Activated T-cell treated with anti-CD3 and anti-CD28 coated beads, Interleukin-2, amount 50 U/mL, for 1 hour (primary cell): Measurements from ENCODE around the gene LIN28A.
A peak's percentile ranks its signal among the peaks of the same experiment; 100 is the strongest.
"Not testable (repeated sequence)": the region's sequence is repeated elsewhere in the genome, so short reads cannot be mapped to it uniquely, and the experiment has no call there.

ENCODE experiments used
- DNase-seq: peaks from one replicate; pipeline ENCODE4 v3.0.0-alpha.2; 2020

The LIN28A gene, protein sequence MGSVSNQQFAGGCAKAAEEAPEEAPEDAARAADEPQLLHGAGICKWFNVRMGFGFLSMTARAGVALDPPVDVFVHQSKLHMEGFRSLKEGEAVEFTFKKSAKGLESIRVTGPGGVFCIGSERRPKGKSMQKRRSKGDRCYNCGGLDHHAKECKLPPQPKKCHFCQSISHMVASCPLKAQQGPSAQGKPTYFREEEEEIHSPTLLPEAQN

DNA sequence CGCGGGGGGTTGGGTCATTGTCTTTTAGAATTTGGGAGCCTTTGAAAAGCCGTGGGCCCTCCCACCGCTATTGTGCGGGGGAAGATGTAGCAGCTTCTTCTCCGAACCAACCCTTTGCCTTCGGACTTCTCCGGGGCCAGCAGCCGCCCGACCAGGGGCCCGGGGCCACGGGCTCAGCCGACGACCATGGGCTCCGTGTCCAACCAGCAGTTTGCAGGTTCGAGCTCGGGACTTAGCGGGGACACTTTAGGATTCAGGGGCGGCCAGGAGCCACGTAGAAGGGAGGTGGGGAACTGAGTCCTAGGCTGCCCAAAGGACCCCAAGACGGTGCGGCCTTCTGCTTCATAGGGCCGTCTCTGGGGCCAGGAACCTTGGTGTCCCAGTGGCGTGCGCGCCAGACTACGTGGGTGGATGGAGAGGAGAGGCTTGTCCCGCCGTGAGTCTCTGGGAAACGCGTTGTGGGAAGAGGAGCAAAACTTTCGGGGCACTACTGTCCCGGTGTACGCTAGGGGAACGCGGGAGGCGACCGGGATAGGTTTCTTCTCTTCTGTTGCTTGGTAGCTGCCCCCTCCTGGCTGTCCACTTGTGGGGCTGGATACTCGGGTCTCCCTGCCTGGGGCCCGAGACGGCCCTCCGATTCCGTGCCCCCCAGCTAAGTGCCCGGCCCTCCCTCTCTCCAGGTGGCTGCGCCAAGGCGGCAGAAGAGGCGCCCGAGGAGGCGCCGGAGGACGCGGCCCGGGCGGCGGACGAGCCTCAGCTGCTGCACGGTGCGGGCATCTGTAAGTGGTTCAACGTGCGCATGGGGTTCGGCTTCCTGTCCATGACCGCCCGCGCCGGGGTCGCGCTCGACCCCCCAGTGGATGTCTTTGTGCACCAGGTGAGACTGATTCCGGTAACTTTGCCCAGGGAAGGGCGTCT, at the start of gene LIN28A:
LIN28A (plus strand) TSS at position 112 of the 918 bp plus-strand sequence; CDS start at position 187, 75 bp downstream.
- no peak for DNase-seq

DNA sequence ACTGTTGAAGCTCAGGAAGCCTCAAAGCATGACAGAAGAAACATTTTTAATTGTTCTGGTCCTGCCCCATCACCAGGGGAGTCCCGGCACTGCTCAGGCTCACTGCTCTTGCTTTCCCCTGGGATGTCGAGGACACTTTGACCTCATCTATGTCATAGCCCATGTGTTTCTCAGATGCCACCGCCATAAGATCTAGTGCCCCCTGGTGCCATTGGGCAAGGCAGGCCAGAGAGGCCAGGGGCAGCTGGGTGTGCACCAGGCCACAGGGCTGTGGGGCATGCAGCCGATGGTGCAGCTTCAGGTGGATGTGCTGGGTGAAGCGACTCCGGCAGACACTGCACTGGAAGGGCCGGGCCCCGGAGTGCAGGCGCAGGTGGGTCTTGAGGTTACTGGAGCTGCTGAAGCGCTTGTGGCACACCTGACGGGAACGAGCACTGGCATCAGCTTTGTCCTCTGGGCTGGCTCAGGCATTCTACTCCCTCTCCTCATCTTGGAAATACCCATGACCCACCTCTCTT, 49.0 kb upstream of the LIN28A start:
- DNase-seq, result no peak

DNA sequence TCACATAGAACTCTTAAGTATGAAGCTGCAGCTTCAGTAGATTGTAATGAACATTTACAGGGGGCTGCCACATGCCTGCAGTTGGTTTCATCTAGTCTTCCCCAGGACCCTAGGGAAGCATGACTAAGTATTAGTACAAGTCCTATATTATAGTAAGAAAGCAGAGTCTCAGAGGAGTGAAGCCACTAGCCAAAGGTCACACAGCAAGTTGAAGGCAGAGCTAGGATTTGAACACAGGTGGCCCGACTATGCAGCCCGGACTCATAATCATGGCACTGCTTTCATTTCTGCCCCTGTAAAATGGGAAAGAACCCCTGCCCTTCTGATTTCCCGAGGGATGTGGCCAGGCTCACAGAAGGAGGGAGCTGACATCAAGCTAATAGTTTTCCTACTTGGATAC, 48.3 kb upstream of the LIN28A start:
- DNase-seq, result no peak

DNA sequence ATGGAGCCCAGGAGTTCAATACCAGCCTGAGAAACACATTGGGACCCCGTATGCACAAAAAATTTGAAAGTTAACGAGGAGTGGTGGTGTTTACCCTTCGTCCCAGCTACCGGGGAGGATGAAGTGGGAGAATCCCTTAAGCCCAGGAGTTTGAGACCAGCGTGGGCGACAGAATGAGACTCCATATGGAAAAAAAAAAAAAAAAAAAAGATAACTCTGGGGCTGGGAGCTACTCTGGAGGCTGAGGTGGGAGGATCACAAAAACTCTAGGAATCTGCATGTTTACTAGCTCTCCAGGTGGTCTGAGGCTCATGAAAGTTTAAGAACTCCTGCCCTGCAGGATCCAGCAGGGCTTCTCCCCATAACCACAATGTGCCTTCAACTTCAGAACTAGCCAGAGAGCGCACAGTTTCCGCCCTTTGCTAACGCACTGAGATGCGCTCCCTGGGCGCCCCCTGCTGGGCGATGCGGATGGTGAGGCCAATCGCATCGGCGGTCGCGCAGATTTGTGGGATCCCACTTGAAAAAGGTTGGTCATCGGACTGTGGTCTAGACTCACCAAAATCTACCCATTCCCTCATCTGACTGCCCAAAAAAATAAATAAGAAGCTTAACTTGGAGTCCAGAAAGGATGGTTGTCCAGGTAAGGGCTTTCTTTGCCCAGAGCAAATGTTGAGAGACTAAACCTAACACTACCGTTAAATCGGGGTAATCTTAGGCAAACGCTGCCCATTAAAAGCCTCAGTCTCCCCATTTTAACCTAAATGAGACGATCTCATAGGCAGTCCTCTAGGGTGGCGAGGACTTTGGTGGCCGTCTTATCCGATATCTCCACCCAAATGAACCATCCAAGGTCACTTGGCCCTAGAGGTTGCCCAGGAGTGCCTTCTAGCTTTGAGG, 46.8 kb upstream of the LIN28A start:
- peak; percentile 89 for DNase-seq

DNA sequence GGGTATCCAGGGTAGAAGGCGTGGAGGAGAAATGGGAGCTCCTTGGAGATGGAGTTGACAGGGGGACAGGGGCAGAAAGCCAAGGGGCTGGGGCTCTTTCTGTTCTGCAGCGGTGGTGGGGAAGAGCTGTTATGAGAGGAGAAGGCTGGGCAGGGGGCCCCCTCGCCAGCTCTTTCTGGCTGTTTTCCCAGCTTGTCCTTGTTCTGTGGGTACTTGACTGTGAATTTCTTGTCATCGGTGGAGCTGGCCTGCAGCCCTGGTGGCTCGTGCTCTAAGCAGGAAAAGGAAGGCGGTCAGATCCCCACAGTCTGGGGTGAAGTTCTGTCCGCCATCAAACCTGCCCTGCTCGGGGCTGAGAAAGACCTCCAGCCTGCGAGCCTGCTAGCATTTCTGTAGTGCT, 45.7 kb upstream of the LIN28A start:
- no peak for DNase-seq

DNA sequence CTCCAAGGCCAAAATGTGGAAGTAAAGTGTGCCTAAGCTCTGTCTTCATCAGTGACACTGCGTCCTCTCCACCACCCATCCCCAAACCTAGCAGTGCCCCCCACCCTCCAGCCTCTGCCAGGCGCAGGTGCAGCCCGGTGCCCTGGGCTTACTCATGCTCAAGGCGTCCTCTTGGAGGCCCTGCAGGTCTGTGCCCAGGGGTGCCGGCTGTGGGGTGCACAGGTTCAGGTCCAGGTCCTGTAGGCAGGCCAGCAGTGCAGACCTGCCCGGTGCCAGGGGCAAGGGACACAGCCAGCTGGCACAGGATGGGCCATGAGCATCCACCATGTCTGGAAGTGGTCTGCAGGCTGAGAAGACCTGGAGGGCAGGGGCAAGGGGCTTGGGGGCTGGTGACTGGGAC, 43.2 kb upstream of the LIN28A start:
- no peak for DNase-seq

DNA sequence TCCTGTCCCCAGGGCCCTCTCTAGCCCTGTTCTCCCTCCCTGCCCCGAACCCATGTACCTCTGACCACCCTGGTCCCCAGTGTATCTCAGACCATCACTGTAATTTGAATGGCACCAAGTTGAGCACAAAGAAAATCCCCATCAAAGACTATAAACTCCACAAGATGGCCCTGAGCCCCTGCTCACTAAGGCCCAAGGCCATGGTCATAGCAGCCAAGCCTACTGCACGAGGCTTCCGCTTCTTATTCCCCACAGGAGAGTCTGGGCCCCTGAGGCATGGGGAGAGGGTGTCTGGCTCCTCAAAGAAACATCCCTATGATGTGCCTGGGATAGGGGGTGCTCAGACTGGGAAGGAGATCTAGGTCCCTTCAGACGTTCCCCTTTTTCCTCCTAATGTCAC, 42.6 kb upstream of the LIN28A start:
- DNase-seq, result no peak

DNA sequence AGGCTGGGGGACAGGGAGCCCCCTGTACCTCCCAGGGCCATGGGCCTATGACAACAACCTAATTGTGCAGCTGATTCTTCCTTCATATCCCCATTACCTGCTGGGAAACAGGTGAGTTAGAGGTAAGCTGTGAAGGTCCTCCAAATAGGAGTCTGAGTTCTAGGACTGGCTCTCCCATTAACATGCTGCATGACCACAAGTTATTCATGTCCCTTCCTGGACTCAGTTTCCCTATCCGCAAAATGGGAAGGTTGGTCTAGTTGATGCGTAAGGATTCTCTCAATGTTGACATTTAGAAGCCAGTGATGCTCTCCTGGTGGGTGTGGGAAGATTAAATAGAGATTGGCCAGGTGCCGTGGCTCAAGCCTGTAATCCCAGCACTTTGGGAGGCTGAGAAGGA, 42.1 kb upstream of the LIN28A start:
- no peak for DNase-seq

DNA sequence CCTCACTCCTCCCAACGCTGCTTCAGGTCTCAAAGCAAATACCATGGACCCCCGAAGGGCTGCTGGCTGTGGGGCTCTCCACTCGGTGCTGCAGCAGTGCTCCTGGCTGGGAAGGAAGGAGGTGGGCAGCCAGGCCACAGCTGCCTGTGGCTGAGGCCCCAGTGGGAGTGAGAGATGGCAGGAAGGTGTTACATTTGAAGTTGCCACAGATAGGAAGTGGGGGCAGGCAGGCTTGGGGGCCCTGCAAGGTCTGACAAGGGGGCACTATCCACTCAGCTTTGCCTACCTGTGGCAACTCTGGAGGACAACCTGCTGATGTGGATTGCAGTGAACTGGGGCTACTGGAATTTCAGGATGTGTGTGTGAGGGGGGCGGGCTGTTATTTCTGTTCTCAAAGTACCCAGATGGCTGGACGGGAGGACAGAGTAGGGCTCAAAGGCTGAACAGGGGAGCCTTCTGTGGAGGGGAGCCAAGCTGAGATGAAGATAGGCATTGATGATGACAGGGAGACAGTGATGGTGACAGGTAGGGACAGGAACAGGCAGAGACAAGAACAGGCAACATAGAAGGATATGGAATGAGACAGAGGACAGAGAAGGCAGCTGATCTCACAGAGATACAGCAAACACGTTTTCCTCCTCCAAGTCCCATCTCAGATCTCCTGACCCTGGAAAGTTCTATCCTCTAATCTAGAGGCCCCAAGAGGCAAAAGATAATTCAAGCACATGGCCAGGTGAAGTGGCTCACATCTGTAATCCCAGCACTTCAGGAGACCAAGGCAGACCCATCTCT, 39.8 kb upstream of the LIN28A start:
- no peak for DNase-seq

DNA sequence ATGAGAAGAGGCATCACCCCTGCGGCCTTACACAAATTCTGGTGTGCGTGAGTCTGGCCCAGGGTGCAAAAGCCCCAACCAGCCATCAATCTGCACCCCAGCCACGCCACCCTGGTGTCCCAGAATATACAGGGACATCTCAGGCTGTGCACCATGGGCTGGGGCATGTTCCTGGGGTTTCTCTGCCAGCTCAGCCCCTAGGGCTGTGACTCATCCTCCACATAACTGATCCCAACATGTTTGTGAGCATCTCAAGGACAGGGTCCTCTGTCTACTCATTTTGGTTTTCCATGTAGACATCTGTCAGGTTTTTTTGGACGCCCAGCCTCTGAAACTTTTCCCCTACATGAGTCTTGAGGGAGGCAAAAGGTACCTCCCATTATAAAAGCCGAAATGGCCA, 38.6 kb upstream of the LIN28A start:
- DNase-seq, result no peak

DNA sequence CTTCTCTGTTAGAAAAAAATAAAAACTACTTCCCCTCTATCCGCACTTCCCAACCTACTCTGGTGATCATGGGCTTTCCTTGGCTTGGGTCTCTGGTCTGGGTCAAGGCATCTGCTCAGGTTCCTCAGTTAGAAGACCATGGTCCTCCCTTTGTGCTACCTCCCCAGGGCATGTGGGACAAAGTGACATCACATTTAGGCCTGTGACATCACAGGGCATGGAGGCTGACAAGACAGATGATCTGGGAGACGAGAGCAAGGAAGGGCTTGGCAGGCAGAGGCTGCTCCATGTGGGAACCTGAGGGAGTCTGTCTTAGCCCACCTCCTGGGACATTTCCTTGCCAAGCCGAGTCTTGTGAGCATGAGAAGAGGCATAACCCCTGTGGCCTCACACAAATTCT, 38.0 kb upstream of the LIN28A start, which contains the start of gene ZNF683:
ZNF683 (minus strand) TSS at position 140 of the 400 bp plus-strand sequence. CDS start 4,179 bp downstream, outside the sequence.
- not testable (repeated sequence) for DNase-seq

DNA sequence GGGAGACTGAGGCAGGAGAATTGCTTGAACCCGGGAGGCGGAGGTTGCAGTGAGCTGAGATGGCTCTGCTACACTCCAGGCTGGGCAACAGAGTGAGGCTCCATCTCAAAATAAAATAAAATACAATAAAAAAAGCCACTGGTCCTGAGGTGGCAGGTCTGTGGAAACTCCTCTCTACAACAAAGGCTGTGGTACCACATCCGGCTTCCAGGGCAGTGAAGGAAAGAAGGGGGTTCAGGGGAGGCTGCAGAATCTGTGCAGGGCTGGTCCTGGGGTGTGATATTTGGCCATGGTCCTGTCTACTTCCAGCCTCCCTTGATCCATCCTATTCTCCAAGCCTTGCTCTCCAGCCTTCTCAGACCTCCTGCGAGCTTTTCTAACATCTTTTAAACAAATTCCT, 37.3 kb upstream of the LIN28A start:
- DNase-seq, result no peak

DNA sequence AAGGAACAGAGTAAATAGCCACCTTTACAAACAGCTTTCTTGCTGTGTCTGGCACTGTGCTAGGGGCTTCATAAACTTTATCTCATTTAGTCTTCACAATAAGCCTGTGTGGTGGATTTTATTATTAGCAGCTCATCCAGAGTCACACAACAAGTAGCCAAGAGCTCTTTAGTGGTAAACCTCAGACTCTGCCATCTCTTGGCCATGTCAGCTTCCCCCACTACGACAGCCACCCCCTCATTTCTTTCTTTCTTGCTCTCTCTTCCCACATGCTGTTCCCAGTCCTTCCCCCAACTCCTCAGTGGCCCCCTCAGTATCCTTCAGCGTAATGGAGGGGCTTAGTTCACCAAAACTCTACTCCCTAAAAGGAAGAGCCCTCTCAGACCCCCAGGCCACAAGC, 36.8 kb upstream of the LIN28A start:
- no peak for DNase-seq

DNA sequence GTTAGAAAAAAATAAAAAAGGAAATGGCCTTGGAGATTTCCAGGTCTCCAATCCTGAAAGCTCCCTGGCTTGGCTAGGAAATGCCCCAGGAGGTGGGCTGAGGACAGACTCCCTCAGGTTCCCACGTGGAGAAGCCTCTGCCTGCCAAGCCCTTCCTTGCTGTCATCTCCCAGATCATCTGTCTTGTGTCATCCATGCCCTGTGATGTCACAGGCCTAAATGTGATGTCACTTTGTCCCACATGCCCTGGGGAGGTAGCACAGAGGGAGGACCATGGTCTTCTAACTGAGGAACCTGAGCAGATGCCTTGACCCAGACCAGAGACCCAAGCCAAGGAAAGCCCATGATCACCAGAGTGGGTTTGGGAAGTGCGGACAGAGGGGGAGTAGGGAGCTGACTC, 36.3 kb upstream of the LIN28A start:
- DNase-seq, result not testable (repeated sequence)

DNA sequence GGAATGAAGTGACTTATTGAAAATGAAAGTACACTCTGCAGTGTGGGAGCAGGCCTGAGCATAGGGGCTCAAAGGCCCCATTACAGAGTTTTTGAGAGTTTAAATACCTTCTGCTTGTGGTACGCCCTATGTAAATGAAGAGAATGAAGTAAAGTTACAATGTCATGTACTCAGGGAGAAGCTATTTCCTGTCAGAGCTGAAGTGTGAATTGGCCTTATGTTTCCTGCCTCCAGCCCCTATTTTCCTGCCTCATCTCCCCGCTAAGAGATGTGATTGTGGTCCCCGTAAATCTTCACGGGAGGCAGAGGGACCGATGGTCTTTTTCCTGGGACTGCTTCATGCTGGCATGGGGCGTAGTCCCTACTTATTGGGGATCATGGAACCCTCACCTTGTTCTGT, 35.5 kb upstream of the LIN28A start:
- no peak for DNase-seq

DNA sequence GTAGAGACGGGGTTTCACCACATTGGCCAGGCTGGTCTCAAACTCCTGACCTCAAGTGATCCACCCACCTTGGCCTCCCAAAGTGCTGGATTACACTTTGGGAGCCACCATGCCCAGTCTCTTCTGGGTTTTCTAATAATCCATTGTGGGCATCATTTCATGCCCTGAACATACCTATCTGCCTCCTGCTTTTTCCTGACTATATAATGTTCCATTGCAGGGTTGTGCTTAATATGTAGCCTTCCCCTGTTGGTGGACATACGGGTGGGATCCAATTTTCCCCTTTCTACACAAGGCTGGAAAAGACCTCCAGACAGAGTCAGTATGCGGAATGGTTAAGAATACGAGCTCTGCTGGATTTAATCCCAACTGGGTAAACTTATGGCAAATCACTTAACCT, 34.6 kb upstream of the LIN28A start:
- no peak for DNase-seq

DNA sequence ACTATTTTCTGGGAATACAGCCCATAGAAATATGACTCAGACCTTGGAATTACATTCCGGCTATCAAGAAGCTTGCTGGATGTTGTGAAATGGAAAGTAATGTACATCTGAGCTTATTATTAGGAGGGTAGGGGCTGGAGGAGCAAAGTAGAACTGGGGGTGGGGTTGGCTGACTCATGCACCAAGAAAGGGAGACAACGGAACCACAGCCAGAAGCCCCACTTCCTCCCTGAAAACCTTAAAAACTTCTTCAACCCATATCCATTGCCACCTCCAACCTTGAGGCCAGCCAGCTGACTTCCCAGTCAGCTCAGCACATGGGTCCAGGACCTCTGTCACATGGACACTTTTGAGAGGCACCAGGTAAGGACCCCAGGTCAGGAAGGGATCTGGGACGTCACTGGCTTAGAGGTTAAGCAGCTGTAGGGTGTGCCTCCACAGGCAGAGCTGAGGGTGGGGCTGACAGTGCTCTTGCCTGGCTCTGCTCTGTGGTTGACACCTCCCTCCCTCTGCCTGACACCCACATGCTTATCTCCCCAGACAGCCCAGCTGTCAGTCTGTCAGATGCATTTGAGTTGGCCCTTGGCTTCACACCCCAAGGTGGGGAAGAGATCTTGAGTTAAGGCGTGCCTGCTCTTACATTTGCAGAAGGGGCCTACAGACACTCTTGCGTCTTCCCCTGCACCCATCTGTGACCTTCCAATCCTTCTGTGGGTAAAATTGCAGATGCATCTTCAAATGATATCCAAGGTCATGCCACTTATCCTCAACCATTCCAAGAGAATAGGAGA, 32.3 kb upstream of the LIN28A start:
- peak; percentile 82 for DNase-seq

DNA sequence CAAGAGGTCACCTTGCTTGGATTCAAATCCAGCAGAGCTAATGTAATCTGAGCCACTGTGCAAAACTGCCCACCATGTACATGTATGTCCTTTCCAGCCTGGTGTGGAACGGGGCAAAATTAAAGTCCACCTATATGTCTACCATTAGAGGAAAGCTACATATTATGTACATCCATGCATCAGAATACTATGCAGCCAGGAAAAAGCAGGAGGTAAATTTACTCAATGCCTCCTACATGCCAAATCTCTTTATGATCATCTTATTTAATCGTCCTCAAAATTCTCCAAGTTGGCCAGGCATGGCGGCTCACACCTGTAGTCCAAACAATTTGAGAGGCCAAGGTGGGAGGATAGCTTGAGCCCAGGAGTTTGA, 31.8 kb upstream of the LIN28A start:
- no peak for DNase-seq

DNA sequence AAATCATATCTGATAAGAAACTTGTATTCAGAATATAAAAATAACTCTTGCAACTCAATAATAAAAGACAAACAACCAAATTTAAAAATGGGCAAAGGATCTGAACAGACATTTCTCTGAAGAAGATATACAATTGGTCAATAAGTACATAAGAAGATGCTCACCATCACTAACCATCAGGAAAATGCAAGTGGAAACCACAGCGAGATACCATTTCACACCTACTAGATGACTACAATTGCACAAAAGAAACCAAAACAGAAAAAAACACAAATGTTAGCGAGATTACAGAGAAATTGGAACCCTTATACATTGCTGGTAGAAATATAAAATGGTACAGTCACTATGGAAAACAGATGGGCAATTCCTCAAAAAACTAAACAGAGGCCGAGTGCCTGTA, 26.5 kb upstream of the LIN28A start:
- DNase-seq, result no peak

DNA sequence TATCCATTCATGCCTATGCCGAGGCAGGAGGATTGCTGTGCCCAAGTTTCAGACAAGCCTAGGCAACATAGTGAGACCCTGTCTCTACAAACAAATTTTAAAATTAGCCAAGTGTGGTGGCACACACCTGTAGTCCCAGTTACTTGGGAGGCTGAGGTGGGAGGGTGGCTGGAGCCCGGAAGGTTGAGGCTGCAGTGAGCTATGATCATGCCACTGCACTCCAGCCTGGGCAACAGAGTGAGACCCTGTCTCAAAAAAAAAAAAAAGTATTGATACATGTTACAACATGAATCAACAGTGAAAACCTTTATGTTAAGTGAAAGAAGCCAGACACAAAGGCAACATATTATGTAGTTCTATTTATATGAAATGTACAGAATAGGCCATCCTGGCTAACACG, 25.6 kb upstream of the LIN28A start:
- DNase-seq, result not testable (repeated sequence)

DNA sequence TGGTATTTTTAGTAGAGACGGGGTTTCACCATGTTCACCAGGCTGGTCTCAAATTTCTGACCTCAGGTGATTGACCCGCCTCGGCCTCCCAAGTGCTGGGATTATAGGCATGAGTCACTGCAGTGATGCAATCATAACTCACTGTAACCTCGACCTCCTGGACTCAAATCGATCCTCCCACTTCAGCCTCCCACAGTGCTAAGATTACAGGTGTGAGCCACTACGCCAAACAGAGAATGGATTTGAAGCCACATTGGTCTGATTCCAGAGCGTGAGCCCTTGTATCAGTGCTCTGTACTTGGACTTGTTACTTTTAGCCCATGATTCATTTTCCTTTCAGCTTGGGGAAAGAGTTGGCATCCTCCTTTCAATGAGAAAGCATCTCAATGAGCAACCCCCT, 23.2 kb upstream of the LIN28A start:
- DNase-seq, result no peak
